ENCODE measurements around the gene CREG1.

The CREG1 gene

GRCh38 chr1:167542109-167543032 lies 11.2 kb downstream of the CREG1 start:
- no peak overlapping the region for H3K9ac ChIP-seq (ENCODE audit: low read length)
- H3K36me3 ChIP-seq (ENCODE audit: control insufficient read depth, insufficient read depth, low read length) = no peaks in the 10 kb centered on the region
- peaks cover 15% of the 10 kb centered on the region for H3K4me1 ChIP-seq (ENCODE audit: control insufficient read depth, insufficient read depth, low read length)
- no peaks in the 10 kb centered on the region for H3K27me3 ChIP-seq (ENCODE audit: control insufficient read depth, insufficient read depth, low read length)
- H3K9me3 ChIP-seq (ENCODE audit: control insufficient read depth, low read length) = no peaks in the 10 kb centered on the region
- H3K4me3 ChIP-seq (ENCODE audit: low read length) = no peak overlapping the region

GRCh38 chr1:167541610-167542009 lies 12.0 kb downstream of the CREG1 start:
- Histone ChIP-seq H3K9ac (ENCODE audit: low read length) (no peak overlapping the region), H3K4me1 (ENCODE audit: control insufficient read depth, insufficient read depth, low read length) (peaks cover 15% of the 10 kb centered on the region), H3K4me3 (ENCODE audit: low read length) (no peak overlapping the region), H3K36me3 (ENCODE audit: control insufficient read depth, insufficient read depth, low read length) (no peaks in the 10 kb centered on the region), H3K9me3 (ENCODE audit: control insufficient read depth, low read length) (no peaks in the 10 kb centered on the region), H3K27me3 (ENCODE audit: control insufficient read depth, insufficient read depth, low read length) (no peaks in the 10 kb centered on the region)

- H3K9ac ChIP-seq (ENCODE audit: low read length) = no peak overlapping the region
- H3K27me3 ChIP-seq (ENCODE audit: control insufficient read depth, insufficient read depth, low read length) = no peaks in the 10 kb centered on the region
- no peaks in the 10 kb centered on the region for H3K36me3 ChIP-seq (ENCODE audit: control insufficient read depth, insufficient read depth, low read length)
- peaks cover 15% of the 10 kb centered on the region for H3K4me1 ChIP-seq (ENCODE audit: control insufficient read depth, insufficient read depth, low read length)
- no peaks in the 10 kb centered on the region for H3K9me3 ChIP-seq (ENCODE audit: control insufficient read depth, low read length)
- H3K4me3 ChIP-seq (ENCODE audit: low read length) = no peak overlapping the region
Observed at GRCh38 chr1:167541003-167541402, 12.6 kb downstream of the CREG1 start.

- no peak overlapping the region for H3K9ac ChIP-seq (ENCODE audit: low read length)
- no peaks in the 10 kb centered on the region for H3K36me3 ChIP-seq (ENCODE audit: control insufficient read depth, insufficient read depth, low read length)
- H3K27me3 ChIP-seq (ENCODE audit: control insufficient read depth, insufficient read depth, low read length) = no peaks in the 10 kb centered on the region
- no peak overlapping the region for H3K4me3 ChIP-seq (ENCODE audit: low read length)
- peaks cover 3% of the 10 kb centered on the region for H3K4me1 ChIP-seq (ENCODE audit: control insufficient read depth, insufficient read depth, low read length)
- no peaks in the 10 kb centered on the region for H3K9me3 ChIP-seq (ENCODE audit: control insufficient read depth, low read length)
Observed at GRCh38 chr1:167538657-167539056, 14.9 kb downstream of the CREG1 start.

- Histone ChIP-seq H3K9ac (ENCODE audit: low read length) (no peak overlapping the region), H3K36me3 (ENCODE audit: control insufficient read depth, insufficient read depth, low read length) (no peaks in the 10 kb centered on the region), H3K27me3 (ENCODE audit: control insufficient read depth, insufficient read depth, low read length) (no peaks in the 10 kb centered on the region), H3K4me1 (ENCODE audit: control insufficient read depth, insufficient read depth, low read length) (peaks cover 22% of the 10 kb centered on the region), H3K9me3 (ENCODE audit: control insufficient read depth, low read length) (no peaks in the 10 kb centered on the region), H3K4me3 (ENCODE audit: low read length) (no peak overlapping the region)
Observed at GRCh38 chr1:167533851-167534300, 19.7 kb downstream of the CREG1 start.

- no peak overlapping the region for H3K4me3 ChIP-seq (ENCODE audit: low read length)
- H3K4me1 ChIP-seq (ENCODE audit: control insufficient read depth, insufficient read depth, low read length) = peaks cover 27% of the 10 kb centered on the region
- no peaks in the 10 kb centered on the region for H3K27me3 ChIP-seq (ENCODE audit: control insufficient read depth, insufficient read depth, low read length)
- no peaks in the 10 kb centered on the region for H3K9me3 ChIP-seq (ENCODE audit: control insufficient read depth, low read length)
- no peaks in the 10 kb centered on the region for H3K36me3 ChIP-seq (ENCODE audit: control insufficient read depth, insufficient read depth, low read length)
- no peak overlapping the region for H3K9ac ChIP-seq (ENCODE audit: low read length)
Observed at GRCh38 chr1:167532964-167533824, 20.4 kb downstream of the CREG1 start.

GRCh38 chr1:167532375-167532774 lies 21.2 kb downstream of the CREG1 start:
- Histone ChIP-seq H3K9ac (ENCODE audit: low read length) (no peak overlapping the region), H3K27me3 (ENCODE audit: control insufficient read depth, insufficient read depth, low read length) (no peaks in the 10 kb centered on the region), H3K4me1 (ENCODE audit: control insufficient read depth, insufficient read depth, low read length) (peaks cover 27% of the 10 kb centered on the region), H3K9me3 (ENCODE audit: control insufficient read depth, low read length) (no peaks in the 10 kb centered on the region), H3K36me3 (ENCODE audit: control insufficient read depth, insufficient read depth, low read length) (no peaks in the 10 kb centered on the region), H3K4me3 (ENCODE audit: low read length) (no peak overlapping the region)

GRCh38 chr1:167529829-167530474 lies 23.6 kb downstream of the CREG1 start:
- Histone ChIP-seq H3K4me3 (ENCODE audit: low read length) (no peak overlapping the region), H3K27me3 (ENCODE audit: control insufficient read depth, insufficient read depth, low read length) (no peaks in the 10 kb centered on the region), H3K9ac (ENCODE audit: low read length) (no peak overlapping the region), H3K9me3 (ENCODE audit: control insufficient read depth, low read length) (no peaks in the 10 kb centered on the region), H3K4me1 (ENCODE audit: control insufficient read depth, insufficient read depth, low read length) (peaks cover 27% of the 10 kb centered on the region), H3K36me3 (ENCODE audit: control insufficient read depth, insufficient read depth, low read length) (no peaks in the 10 kb centered on the region)

- no peak overlapping the region for H3K4me3 ChIP-seq (ENCODE audit: low read length)
Observed at GRCh38 chr1:167528057-167528728, 25.4 kb downstream of the CREG1 start.

GRCh38 chr1:167526667-167527383 lies 26.7 kb downstream of the CREG1 start:
- Histone ChIP-seq H3K4me3 (ENCODE audit: low read length) (no peak overlapping the region), H3K9me3 (ENCODE audit: control insufficient read depth, low read length) (no peaks in the 10 kb centered on the region), H3K9ac (ENCODE audit: low read length) (no peak overlapping the region), H3K36me3 (ENCODE audit: control insufficient read depth, insufficient read depth, low read length) (no peaks in the 10 kb centered on the region), H3K4me1 (ENCODE audit: control insufficient read depth, insufficient read depth, low read length) (peaks cover 9% of the 10 kb centered on the region), H3K27me3 (ENCODE audit: control insufficient read depth, insufficient read depth, low read length) (no peaks in the 10 kb centered on the region)

More at GRCh38 chr1:167528057-167528728, 25.4 kb downstream of the CREG1 start:
- Histone ChIP-seq H3K9ac (ENCODE audit: low read length) (no peak overlapping the region), H3K9me3 (ENCODE audit: control insufficient read depth, low read length) (no peaks in the 10 kb centered on the region), H3K36me3 (ENCODE audit: control insufficient read depth, insufficient read depth, low read length) (no peaks in the 10 kb centered on the region), H3K27me3 (ENCODE audit: control insufficient read depth, insufficient read depth, low read length) (no peaks in the 10 kb centered on the region), H3K4me1 (ENCODE audit: control insufficient read depth, insufficient read depth, low read length) (peaks cover 21% of the 10 kb centered on the region)

GRCh38 chr1:167524651-167525050 lies 28.9 kb downstream of the CREG1 start:
- Histone ChIP-seq H3K9me3 (ENCODE audit: control insufficient read depth, low read length) (no peaks in the 10 kb centered on the region), H3K9ac (ENCODE audit: low read length) (no peak overlapping the region), H3K27me3 (ENCODE audit: control insufficient read depth, insufficient read depth, low read length) (no peaks in the 10 kb centered on the region), H3K4me1 (ENCODE audit: control insufficient read depth, insufficient read depth, low read length) (peaks cover 9% of the 10 kb centered on the region), H3K4me3 (ENCODE audit: low read length) (no peak overlapping the region), H3K36me3 (ENCODE audit: control insufficient read depth, insufficient read depth, low read length) (no peaks in the 10 kb centered on the region)
